Fibroblast of skin of right quadriceps (primary cell): ENCODE data around the gene PEX7.
"Not testable (repeated sequence)": the region's sequence is repeated elsewhere in the genome, so short reads cannot be mapped to it uniquely, and the experiment has no call there.

ENCODE experiments used
- DNase-seq: peaks from one replicate; pipeline ENCODE4 v3.0.0-alpha.2; 2013

The PEX7 gene

GRCh38 chr6:136822376-136823127 lies at the start of gene PEX7:
Gene PEX7, plus strand, starts transcription at chr6:136822592. Its CDS starts 74 bp downstream, at chr6:136822666.
- DNase-seq: peak; percentile 93

- no peak for DNase-seq
Observed at GRCh38 chr6:136772685-136773472, 49.5 kb upstream of the PEX7 start.

DNA sequence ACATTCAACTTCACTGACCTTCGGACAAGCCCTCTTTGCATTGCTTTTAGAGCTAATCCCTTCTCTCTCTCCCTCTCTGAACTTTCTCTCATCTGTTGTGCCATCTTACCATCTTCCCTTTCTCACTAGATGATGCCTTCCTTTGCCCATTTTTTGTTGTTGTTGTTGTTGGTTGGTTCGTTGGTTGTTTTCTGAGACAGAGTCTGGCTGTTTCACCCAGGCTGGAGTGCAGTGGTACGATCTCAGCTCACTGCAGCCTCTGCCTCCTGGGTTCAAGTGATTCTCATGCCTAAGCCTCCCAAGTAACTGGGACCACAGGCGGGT lies 49.0 kb upstream of the PEX7 start:
- no peak for DNase-seq

- peak; percentile 67 for DNase-seq
Observed at GRCh38 chr6:136774228-136775041, 48.0 kb upstream of the PEX7 start.

DNA sequence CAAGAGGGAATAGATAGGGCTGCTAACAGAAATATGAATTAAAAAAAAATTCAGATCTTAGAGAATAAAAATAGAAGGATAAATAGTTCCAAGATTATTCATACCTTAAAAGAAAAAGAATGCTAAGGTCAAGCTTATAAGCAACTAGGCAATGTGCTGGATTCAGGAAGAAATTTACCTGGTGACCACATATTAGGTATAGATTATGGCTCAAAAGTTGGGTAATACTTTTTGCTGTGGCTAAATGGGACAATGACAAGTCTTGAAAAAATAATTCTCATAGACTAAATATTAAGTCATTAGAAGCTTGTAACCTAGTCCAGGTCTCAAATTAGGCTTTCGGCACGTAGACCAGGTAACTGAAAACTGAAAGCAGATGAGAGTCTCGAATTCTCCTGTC lies 47.3 kb upstream of the PEX7 start:
- no peak for DNase-seq

DNA sequence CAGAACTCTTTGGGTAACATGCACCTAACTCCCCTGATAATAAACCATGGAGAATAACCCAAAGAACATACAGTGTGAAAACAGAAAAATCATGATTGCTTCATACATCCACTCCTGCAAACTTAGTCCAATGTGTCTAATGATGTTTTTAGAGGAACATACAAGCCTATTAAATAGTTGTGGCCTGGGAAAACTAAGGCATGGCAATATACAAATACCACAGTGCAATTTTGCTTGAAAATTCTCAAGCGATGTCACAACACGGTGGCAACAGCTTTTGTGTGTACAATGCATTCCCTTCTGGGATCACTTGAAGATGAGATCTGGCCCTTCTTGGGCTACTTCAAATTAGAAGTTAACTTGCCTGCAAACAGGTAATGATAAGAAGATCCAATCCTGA lies 46.8 kb upstream of the PEX7 start:
- DNase-seq: peak; percentile 63

DNA sequence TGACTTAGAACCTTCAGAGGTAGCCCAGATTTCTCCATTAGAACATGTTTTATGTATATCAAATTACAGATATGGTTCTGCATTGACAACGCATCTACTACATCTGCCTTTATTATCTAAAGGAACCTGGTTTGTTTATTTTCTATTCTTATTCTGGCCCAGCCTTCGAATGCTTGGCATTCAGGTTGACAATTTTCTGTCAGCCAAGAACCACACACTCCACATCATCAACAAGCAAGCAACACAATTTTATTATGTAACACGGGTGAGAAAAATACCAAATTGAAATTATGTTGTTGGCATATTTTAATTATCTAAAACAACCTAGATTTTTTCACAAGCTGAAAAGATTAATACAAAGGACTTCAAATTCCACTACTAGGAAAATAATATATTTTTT lies 44.7 kb upstream of the PEX7 start:
- DNase-seq: no peak

GRCh38 chr6:136779682-136780081 lies 42.7 kb upstream of the PEX7 start:
- no peak for DNase-seq

GRCh38 chr6:136780972-136781371 lies 41.4 kb upstream of the PEX7 start:
- DNase-seq: no peak

- peak; percentile 60 for DNase-seq
Observed at GRCh38 chr6:136782021-136782770, 40.2 kb upstream of the PEX7 start.

- no peak for DNase-seq
Observed at GRCh38 chr6:136783021-136783420, 39.4 kb upstream of the PEX7 start.

- DNase-seq: no peak
Observed at GRCh38 chr6:136783495-136784270, 38.7 kb upstream of the PEX7 start.

DNA sequence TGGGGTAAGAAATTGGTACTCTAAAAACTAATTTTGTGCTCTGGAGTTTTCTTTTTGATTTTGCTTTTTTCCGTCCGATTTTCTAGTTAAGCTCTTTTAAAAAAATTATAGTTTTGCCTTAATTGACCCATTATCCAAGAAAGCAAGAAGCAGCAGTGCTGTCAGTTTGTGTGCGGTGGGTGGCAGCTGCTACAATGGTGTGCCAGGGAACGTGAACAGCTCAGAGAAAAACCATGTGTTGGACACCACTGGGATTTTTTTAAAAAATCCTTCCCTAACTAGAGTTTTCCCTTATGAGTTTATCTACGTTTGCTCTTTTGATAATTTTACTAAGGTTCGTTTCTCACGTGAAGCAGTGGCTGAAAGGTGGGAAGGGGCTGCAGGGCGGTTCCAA lies 38.1 kb upstream of the PEX7 start:
- DNase-seq: no peak

- no peak for DNase-seq
Observed at GRCh38 chr6:136784910-136785746, 37.3 kb upstream of the PEX7 start.

DNA sequence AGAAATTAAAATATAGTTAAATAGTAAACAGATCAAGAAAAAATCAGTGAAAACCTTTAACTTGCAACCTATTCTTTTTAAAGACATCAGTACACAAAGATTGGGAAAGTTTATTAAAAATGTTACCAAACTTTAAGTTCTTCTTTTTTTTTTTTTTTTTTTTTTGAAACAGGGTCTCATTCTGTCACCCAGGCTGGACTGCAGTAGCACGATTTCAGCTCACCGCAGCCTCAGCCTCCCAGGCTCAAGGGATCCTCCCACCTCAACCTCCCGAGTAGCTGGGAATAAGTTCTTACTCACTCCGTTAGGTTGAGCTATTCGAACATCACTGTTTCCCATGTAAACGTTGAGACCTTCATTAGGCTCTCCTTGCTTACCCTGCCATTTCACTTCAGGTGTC lies 35.7 kb upstream of the PEX7 start:
- DNase-seq: no peak

DNA sequence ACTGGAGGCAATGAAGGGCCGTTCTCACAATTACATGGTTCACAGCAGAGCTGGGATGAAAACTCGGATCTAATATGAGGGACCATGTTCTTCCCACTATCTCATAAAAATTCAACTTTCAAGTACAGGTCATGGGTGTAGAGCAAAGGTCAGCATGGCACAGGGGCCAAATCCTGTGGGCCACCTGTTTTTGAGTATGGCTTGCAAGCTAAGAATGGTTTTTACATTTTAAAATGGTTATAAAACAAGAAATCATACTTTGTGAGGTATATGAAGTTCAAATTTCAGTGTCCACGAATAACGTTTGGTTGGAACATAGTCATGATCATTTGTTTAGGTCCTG lies 34.7 kb upstream of the PEX7 start:
- DNase-seq: no peak

GRCh38 chr6:136788069-136788902 lies 34.1 kb upstream of the PEX7 start:
- DNase-seq: peak; percentile 87

DNA sequence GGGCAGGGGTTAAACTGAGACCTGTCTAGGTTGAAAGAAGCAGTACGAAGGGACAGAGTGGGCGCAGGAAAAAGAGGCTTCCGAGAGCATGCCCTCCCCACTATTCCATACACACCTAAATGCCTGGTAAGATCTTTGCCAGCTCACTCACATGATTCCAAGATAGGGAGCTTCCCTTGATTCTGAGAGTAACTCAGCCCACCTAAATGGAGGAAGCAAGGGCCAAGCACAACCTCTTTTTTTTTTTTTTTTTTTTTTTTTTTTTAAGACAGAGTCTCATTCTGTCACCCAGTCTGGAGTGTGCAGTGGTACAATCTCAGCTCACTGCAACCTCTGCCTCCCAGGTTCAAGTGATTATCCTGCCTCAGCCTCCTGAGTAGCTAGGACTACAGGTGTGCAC lies 33.0 kb upstream of the PEX7 start:
- not testable (repeated sequence) for DNase-seq

DNA sequence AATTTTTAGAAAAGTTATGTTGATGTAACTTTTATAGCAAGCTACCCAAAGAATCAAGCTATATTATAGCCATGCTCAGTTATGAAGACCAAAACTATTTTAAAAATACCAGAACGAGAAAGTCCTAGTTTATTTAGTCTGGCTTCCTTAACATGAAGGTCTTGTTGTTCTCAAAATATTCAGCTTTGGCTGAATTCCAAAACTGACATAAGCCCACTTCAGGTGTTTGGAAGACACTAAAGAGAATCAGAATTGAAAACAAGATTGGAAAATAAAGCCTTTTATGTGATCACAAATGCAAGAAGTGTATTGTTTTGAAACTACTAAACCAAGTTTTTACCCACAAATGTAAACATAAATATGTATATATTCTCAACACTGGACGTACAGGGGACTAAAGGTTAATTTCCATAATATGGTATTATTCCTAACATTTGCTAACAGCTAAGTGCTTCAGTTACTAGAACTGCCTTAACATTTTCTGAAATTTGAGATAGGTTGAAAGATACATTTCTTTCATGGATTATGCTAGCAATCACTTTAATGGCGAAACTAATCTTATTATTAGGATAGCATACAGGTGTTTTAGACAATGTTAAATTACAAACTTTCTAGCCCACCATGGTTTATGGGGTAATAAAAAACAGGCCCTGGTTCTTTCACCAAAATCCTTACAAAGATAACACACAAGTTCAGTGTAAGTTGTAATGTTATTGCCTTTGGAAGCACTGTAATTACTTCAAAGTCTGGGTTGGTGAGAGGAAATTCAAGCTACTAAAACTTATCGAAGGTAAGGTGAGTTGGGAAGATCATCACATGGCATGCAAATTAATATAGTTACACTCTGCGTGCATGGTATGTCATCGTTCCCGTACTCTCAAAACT lies 31.7 kb upstream of the PEX7 start:
- no peak for DNase-seq
